H1 (cell line): ENCODE results near the gene COL26A1. TPM values are rescaled to one million over a fixed set of nuclear protein-coding genes. Genes with fewer than 3 reads are reported as not detected.

ENCODE experiments used
- EP300 ChIP-seq, 2 experiments: IDR thresholded peaks; 1 replicate in 1 of 2; 2 replicates in 1 of 2; pipeline ENCODE4 v1.6.1; 2011 to 2012; ENCODE audit warnings: low read depth in 2 of 2, low read length in 2 of 2, mild to moderate bottlenecking in 2 of 2, borderline replicate concordance in 1 of 2, inconsistent platforms in 1 of 2, moderate library complexity in 1 of 2
- HDAC6 ChIP-seq: IDR thresholded peaks from one replicate; pipeline ENCODE4 v1.7.1; 2012; ENCODE audit warnings: low read depth, mild to moderate bottlenecking, inconsistent platforms, low read length, moderate library complexity
- RBBP5 ChIP-seq: IDR thresholded peaks from 2 replicates; pipeline ENCODE4 v1.7.1; 2012; ENCODE audit warnings: low read depth, mild to moderate bottlenecking, inconsistent platforms, low read length, moderate library complexity, borderline replicate concordance
- SUZ12 ChIP-seq: fragments of 200-600 bp; sonication (generic); IDR thresholded peaks from 2 replicates; pipeline ENCODE4 v1.6.1; 2012; ENCODE audit warnings: mild to moderate bottlenecking, inconsistent platforms, low read length, moderate library complexity, mixed read lengths
- ZNF274 ChIP-seq: IDR thresholded peaks from 2 replicates; pipeline ENCODE4 v1.7.0; 2012; ENCODE audit warnings: low read length, borderline replicate concordance; ENCODE audit errors: extremely low read depth
- polyA plus RNA-seq, 7 experiments: library from polyadenylated mRNA; depleted of rRNA in 3 of 7; stranded (reverse) in 5 of 7; unstranded in 2 of 7; fragments of >200 nt in 5 of 7; fragments of 200-250 nt in 2 of 7; gene quantifications; 1 replicate in 5 of 7; 2 replicates in 1 of 7; 4 replicates in 1 of 7; pipeline versions ENCODE4 v1.2.1 to v1.2.3, GENCODE V29; 2011 to 2013; ENCODE audit warnings: missing spikeins in 2 of 7, mixed read lengths in 2 of 7
- total RNA-seq: library from RNA; stranded (reverse); fragmentation: NEBNext Ultra II Directional; extraction: Animal tissue kit (Norgen Biotek cat#: 25700); gene quantifications from 2 replicates; pipeline ENCODE4 v1.2.1, GENCODE V29; 2021
- TF ChIP-seq, protein P1 (sequence below): IDR thresholded peaks from 2 replicates; pipeline ENCODE4 v1.6.1; 2012; ENCODE audit warnings: low read length, inconsistent platforms

COL26A1 gene
- total and polyA plus RNA-seq, 2 of the 8 experiments (the other 6 are each of a cell fraction or from before 2014, with no cell fraction given): 51.1 to 68.8 TPM

GRCh38 chr7:101330011-101330484, 32.6 kb upstream of the COL26A1 start (continued):
- TF ChIP-seq EP300 (IDR thresholded peaks at IDR 0.05; ENCODE audit: borderline replicate concordance in 1 of 2, low read depth in 2 of 2, low read length in 2 of 2) (no peak), HDAC6 (no peak), SUZ12 (no peak), ZNF274 (no peak), RBBP5 (no peak)
- TF ChIP-seq, protein P1, sequence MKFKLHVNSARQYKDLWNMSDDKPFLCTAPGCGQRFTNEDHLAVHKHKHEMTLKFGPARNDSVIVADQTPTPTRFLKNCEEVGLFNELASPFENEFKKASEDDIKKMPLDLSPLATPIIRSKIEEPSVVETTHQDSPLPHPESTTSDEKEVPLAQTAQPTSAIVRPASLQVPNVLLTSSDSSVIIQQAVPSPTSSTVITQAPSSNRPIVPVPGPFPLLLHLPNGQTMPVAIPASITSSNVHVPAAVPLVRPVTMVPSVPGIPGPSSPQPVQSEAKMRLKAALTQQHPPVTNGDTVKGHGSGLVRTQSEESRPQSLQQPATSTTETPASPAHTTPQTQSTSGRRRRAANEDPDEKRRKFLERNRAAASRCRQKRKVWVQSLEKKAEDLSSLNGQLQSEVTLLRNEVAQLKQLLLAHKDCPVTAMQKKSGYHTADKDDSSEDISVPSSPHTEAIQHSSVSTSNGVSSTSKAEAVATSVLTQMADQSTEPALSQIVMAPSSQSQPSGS: no peak
